Lower leg skin (tissue), 4 donors: ENCODE data around the gene FBRSL1. TPM values are rescaled to one million over a fixed set of nuclear protein-coding genes. Genes with fewer than 3 reads are reported as not detected.

Source experiments
- DNase-seq, 2 donors: peaks; one replicate each; pipeline ENCODE4 v3.0.0-alpha.2; 2019; ENCODE audit warnings: low spot score in 2 of 2
- H3K4me3 ChIP-seq: fragments of 200-600 bp; sonication (generic); 2 replicates; pipeline ENCODE4 v1.5.1; 2017; ENCODE audit warnings: mild to moderate bottlenecking, low read depth; ENCODE audit not compliant: poor library complexity, severe bottlenecking
- CTCF ChIP-seq, 3 donors: fragments of 450-650 bp; IDR thresholded peaks; one replicate each; pipeline ENCODE4 v1.5.1; 2016; ENCODE audit warnings: antibody characterized with exemption in 3 of 3, mild to moderate bottlenecking in 3 of 3, moderate library complexity in 2 of 3
- POLR2A ChIP-seq, 2 donors: fragments of 450-650 bp; IDR thresholded peaks; one replicate each; pipeline ENCODE4 v1.6.1; 2016 to 2017; ENCODE audit warnings: antibody characterized with exemption in 2 of 2, mild to moderate bottlenecking in 1 of 2, moderate library complexity in 1 of 2
- WGBS, 2 donors: methylation state at CpG; one replicate each; pipeline ENCODE4 v1.1.5; 2018; 5-methylcytosine and 5-hydroxymethylcytosine counted together
- intact Hi-C: fragments of 100-400 bp; cut with DNase I; formaldehyde crosslinking; loops from one replicate; pipeline ENCODE4 v1.15.0; 2023; ENCODE audit warnings: low total_unique reads
- total RNA-seq, 4 donors: library from RNA; depleted of rRNA; stranded (reverse); fragments of >200 nt; gene quantifications; one replicate each; pipeline ENCODE4 v1.1.0, GENCODE V29; 2016

FBRSL1 gene
- total RNA-seq, 4 donors from 2014 or later = 15.5 to 250 (median 19.6) TPM

- WGBS, 2 donors = 92 to 94% methylated on average over 25 to 42 of the region's 53 CpGs
- no peak for DNase-seq
- TF ChIP-seq POLR2A (IDR thresholded peaks at IDR 0.05) (no peak), CTCF (IDR thresholded peaks at IDR 0.05) (no peak)
- no peak overlapping the region for H3K4me3 ChIP-seq
- intact Hi-C loops = no loop called here
These were observed 19.1 kb downstream of the FBRSL1 start for GRCh38 chr12:132508860-132509732.

- no peak for TF ChIP-seq CTCF (IDR thresholded peaks at IDR 0.05)
- TF ChIP-seq POLR2A (IDR thresholded peaks at IDR 0.05) = no peak
- intact Hi-C loops = no loop called here
- WGBS, 2 donors = 92 to 100% methylated on average over 3 to 33 of the region's 33 CpGs
- H3K4me3 ChIP-seq = no peak overlapping the region
- no peak for DNase-seq
These were observed 20.3 kb downstream of the FBRSL1 start for GRCh38 chr12:132510111-132510724.

- WGBS, 2 donors = 92 to 93% methylated on average over 20 to 21 of the region's 25 CpGs
- H3K4me3 ChIP-seq = no peak overlapping the region
- intact Hi-C loops = no loop called here
- TF ChIP-seq CTCF (IDR thresholded peaks at IDR 0.05) (no peak), POLR2A (IDR thresholded peaks at IDR 0.05) (no peak)
- no peak for DNase-seq
These were observed 21.0 kb downstream of the FBRSL1 start for GRCh38 chr12:132510746-132511477.

- no peak overlapping the region for H3K4me3 ChIP-seq
- no peak for TF ChIP-seq CTCF (IDR thresholded peaks at IDR 0.05)
- no peak for TF ChIP-seq POLR2A (IDR thresholded peaks at IDR 0.05)
- no peak for DNase-seq
- WGBS, 2 donors = 72 to 83% methylated on average over 15 to 19 of the region's 19 CpGs
- intact Hi-C loops = no loop called here
These were observed 21.7 kb downstream of the FBRSL1 start for GRCh38 chr12:132511516-132512196.

GRCh38 chr12:132512197-132513069 lies 22.5 kb downstream of the FBRSL1 start:
- DNase-seq = no peak
- TF ChIP-seq CTCF (IDR thresholded peaks at IDR 0.05) = no peak
- no peak for TF ChIP-seq POLR2A (IDR thresholded peaks at IDR 0.05)
- intact Hi-C loops = no loop called here
- H3K4me3 ChIP-seq = no peak overlapping the region
- 59 to 68% methylated on average over 24 to 28 of the region's 28 CpGs for WGBS, 2 donors
